H1 (cell line): ENCODE data around the gene IFI27L1. TPM values are rescaled to one million over a fixed set of nuclear protein-coding genes. Genes with fewer than 3 reads are reported as not detected.

ENCODE experiments used
- CTCF ChIA-PET: fragments of 300-600 bp; sonication (Branson Sonifier 250); formaldehyde crosslinking; loops from one replicate; lab custom pipeline; 2021; ENCODE audit not compliant: partially characterized antibody; lab: Charles Lee
- POLR2A ChIA-PET: fragments of 300-600 bp; sonication (Branson Sonifier 250); formaldehyde crosslinking; loops from one replicate; lab custom pipeline; 2021; ENCODE audit warnings: inconsistent platforms; ENCODE audit not compliant: partially characterized antibody; lab: Charles Lee
- DNase-seq, 2 experiments: peaks; one replicate each; pipeline versions ENCODE4 v3.0.0 to v3.0.0-alpha.2; 2010 to 2022; ENCODE audit warnings: low spot score in 2 of 2, low read depth in 1 of 2, mixed read lengths in 1 of 2
- FAIRE-seq: peaks from 2 replicates; lab custom pipeline; 2011; peaks lifted over from hg19 to GRCh38; lab: Jason Lieb, UNC
- H2AFZ ChIP-seq: 2 replicates; pipeline ENCODE4 v1.8.1; 2012; ENCODE audit warnings: low read length, inconsistent platforms
- H2AK5ac ChIP-seq: 2 replicates; pipeline ENCODE4 v1.6.1; 2013; ENCODE audit warnings: low read depth, low read length
- H2BK120ac ChIP-seq: replicated peaks from 2 replicates; pipeline ENCODE3; 2013; ENCODE audit warnings: low read depth, low read length, inconsistent platforms
- H2BK12ac ChIP-seq: 2 replicates; pipeline ENCODE4 v1.6.1; 2013; ENCODE audit warnings: low read depth, low read length
- H2BK15ac ChIP-seq: 2 replicates; pipeline ENCODE4 v1.6.1; 2013; ENCODE audit warnings: low read length
- H2BK20ac ChIP-seq: 2 replicates; pipeline ENCODE4 v1.6.1; 2013; ENCODE audit warnings: low read length
- H2BK5ac ChIP-seq: 2 replicates; pipeline ENCODE4 v1.6.1; 2013; ENCODE audit warnings: low read depth, low read length
- H3K14ac ChIP-seq: 2 replicates; pipeline ENCODE4 v1.6.1; 2013; ENCODE audit warnings: inconsistent platforms; ENCODE audit not compliant: insufficient read length
- H3K18ac ChIP-seq: 2 replicates; pipeline ENCODE4 v1.6.1; 2013; ENCODE audit warnings: low read length; ENCODE audit errors: extremely low read depth
- H3K23ac ChIP-seq: 2 replicates; pipeline ENCODE4 v1.6.1; 2013; ENCODE audit warnings: inconsistent platforms; ENCODE audit not compliant: insufficient read length
- H3K23me2 ChIP-seq: 2 replicates; pipeline ENCODE4 v1.6.1; 2013; ENCODE audit warnings: low read depth, low read length
- H3K27ac ChIP-seq: 2 replicates; pipeline ENCODE4 v1.6.1; 2011; ENCODE audit warnings: low read depth, low read length, inconsistent platforms
- H3K27me3 ChIP-seq, 4 experiments: replicated peaks in 1 of 4; 1 replicate in 1 of 4; 2 replicates in 3 of 4; pipeline versions ENCODE4 v1.6.1 to v1.8.1; 2011 to 2013; ENCODE audit warnings: low read length in 3 of 4, mild to moderate bottlenecking in 3 of 4, inconsistent platforms in 2 of 4, mixed read lengths in 2 of 4, moderate library complexity in 1 of 4; ENCODE audit not compliant: control insufficient read depth in 3 of 4, insufficient read depth in 3 of 4; ENCODE audit errors: extremely low read depth in 1 of 4
- H3K36me3 ChIP-seq, 4 experiments: 2 replicates each; pipeline versions ENCODE4 v1.6.1 to v1.8.1; 2011 to 2013; ENCODE audit warnings: mild to moderate bottlenecking in 4 of 4, low read length in 3 of 4, moderate library complexity in 2 of 4, control low read depth in 1 of 4, inconsistent platforms in 1 of 4; ENCODE audit not compliant: insufficient read depth in 4 of 4, control insufficient read depth in 2 of 4
- H3K4ac ChIP-seq: replicated peaks from 2 replicates; pipeline ENCODE3; 2013; ENCODE audit warnings: low read length, low read depth, mixed read lengths, inconsistent platforms; ENCODE audit not compliant: insufficient read length
- H3K4me1 ChIP-seq, 4 experiments: replicated peaks in 1 of 4; 1 replicate in 1 of 4; 2 replicates in 3 of 4; pipeline versions ENCODE4 v1.6.1 to v1.8.1; 2011 to 2013; ENCODE audit warnings: low read length in 3 of 4, inconsistent platforms in 2 of 4, mixed read lengths in 1 of 4; ENCODE audit not compliant: insufficient read depth in 4 of 4, control insufficient read depth in 3 of 4
- H3K4me2 ChIP-seq, 2 experiments: 2 replicates each; pipeline versions ENCODE4 v1.6.1 to v1.8.1; 2011 to 2013; ENCODE audit warnings: low read depth in 2 of 2, low read length in 2 of 2, control low read depth in 1 of 2, inconsistent platforms in 1 of 2, mild to moderate bottlenecking in 1 of 2; ENCODE audit not compliant: insufficient read depth in 1 of 2
- H3K4me3 ChIP-seq, 4 experiments: fragments of 200-600, 300-600 bp in 1 of 4; sonication (generic), shearing (Covaris generic), sonication (Bioruptor Twin) in 1 of 4; 2 replicates each; pipeline versions ENCODE4 v1.5.1 to v1.8.1; 2011 to 2016; ENCODE audit warnings: low read length in 4 of 4, low read depth in 3 of 4, control low read depth in 2 of 4, inconsistent platforms in 2 of 4, mild to moderate bottlenecking in 2 of 4, mixed read lengths in 1 of 4, moderate library complexity in 1 of 4; ENCODE audit not compliant: insufficient read depth in 2 of 4; ENCODE audit errors: extremely low read depth in 1 of 4
- H3K56ac ChIP-seq: replicated peaks from 2 replicates; pipeline ENCODE3; 2013; ENCODE audit warnings: low read depth, mild to moderate bottlenecking, mixed read lengths, low read length, inconsistent platforms; ENCODE audit not compliant: insufficient read length
- H3K79me1 ChIP-seq: 2 replicates; pipeline ENCODE4 v1.6.1; 2013; ENCODE audit warnings: low read depth, low read length, control low read depth
- H3K79me2 ChIP-seq, 2 experiments: 2 replicates each; pipeline versions ENCODE4 v1.6.1 to v1.8.1; 2012 to 2013; ENCODE audit warnings: low read length in 2 of 2, mild to moderate bottlenecking in 2 of 2, inconsistent platforms in 1 of 2; ENCODE audit not compliant: insufficient read depth in 2 of 2, control insufficient read depth in 1 of 2
- H3K9ac ChIP-seq, 4 experiments: replicated peaks in 1 of 4; 1 replicate in 1 of 4; 2 replicates in 3 of 4; pipeline versions ENCODE4 v1.6.1 to v1.8.1; 2011 to 2013; ENCODE audit warnings: low read depth in 3 of 4, low read length in 3 of 4, control low read depth in 2 of 4, mild to moderate bottlenecking in 2 of 4, moderate library complexity in 2 of 4, inconsistent platforms in 1 of 4; ENCODE audit errors: extremely low read depth in 1 of 4
- H3K9me3 ChIP-seq, 2 experiments: 2 replicates each; pipeline versions ENCODE4 v1.6.1 to v1.8.1; 2012 to 2013; ENCODE audit warnings: mild to moderate bottlenecking in 2 of 2, moderate library complexity in 2 of 2, control low read depth in 1 of 2, inconsistent platforms in 1 of 2, low read depth in 1 of 2, low read length in 1 of 2, mixed read lengths in 1 of 2; ENCODE audit not compliant: insufficient read depth in 2 of 2
- H4K20me1 ChIP-seq, 2 experiments: replicated peaks in 1 of 2; 2 replicates each; pipeline versions ENCODE3 to v1.8.1; 2011 to 2013; ENCODE audit warnings: inconsistent platforms in 2 of 2, low read length in 2 of 2, mild to moderate bottlenecking in 1 of 2; ENCODE audit not compliant: insufficient read depth in 2 of 2, control insufficient read depth in 1 of 2
- H4K5ac ChIP-seq: 2 replicates; pipeline ENCODE4 v1.6.1; 2013; ENCODE audit warnings: low read length, low read depth, mixed read lengths, inconsistent platforms; ENCODE audit not compliant: insufficient read length
- H4K8ac ChIP-seq: 2 replicates; pipeline ENCODE4 v1.8.0; 2013; ENCODE audit warnings: mild to moderate bottlenecking, moderate library complexity, low read length, inconsistent platforms; ENCODE audit not compliant: insufficient read depth; ENCODE audit errors: extremely low read depth
- H4K91ac ChIP-seq: replicated peaks from 2 replicates; pipeline ENCODE3; 2013; ENCODE audit warnings: low read length, mixed read lengths, inconsistent platforms; ENCODE audit not compliant: insufficient read length
- CHD2 ChIP-seq: IDR thresholded peaks from 2 replicates; pipeline ENCODE4 v1.6.1; 2012; ENCODE audit warnings: low read length, improper control_type of control experiment
- NANOG ChIP-seq: IDR thresholded peaks from 2 replicates; pipeline ENCODE4 v1.6.1; 2011; ENCODE audit warnings: low read length, low read depth, mild to moderate bottlenecking, inconsistent platforms; ENCODE audit not compliant: insufficient read depth, poor library complexity, severe bottlenecking
- RBBP5 ChIP-seq: IDR thresholded peaks from 2 replicates; pipeline ENCODE4 v1.7.1; 2012; ENCODE audit warnings: low read depth, mild to moderate bottlenecking, inconsistent platforms, low read length, moderate library complexity, borderline replicate concordance
- SP1 ChIP-seq: IDR thresholded peaks from 2 replicates; pipeline ENCODE4 v1.6.1; 2011; ENCODE audit warnings: low read depth, low read length
- WGBS, 2 experiments: shearing (Covaris generic) in 1 of 2; methylation state at CpG; one replicate each; pipeline versions ENCODE4 v1.1.6 to v1.1.7; 2013 to 2015; ENCODE audit warnings: low lambda C conversion rate in 2 of 2, mixed read lengths in 2 of 2, inconsistent platforms in 1 of 2, low coverage in 1 of 2, missing lambda C conversion rate in 1 of 2; ENCODE audit not compliant: insufficient replicate concordance in 2 of 2, insufficient coverage in 1 of 2, insufficient read length in 1 of 2; ENCODE audit errors: extremely low coverage in 1 of 2, missing lambda C conversion rate in 1 of 2; 5-methylcytosine and 5-hydroxymethylcytosine counted together
- polyA plus RNA-seq, 7 experiments: library from polyadenylated mRNA; depleted of rRNA in 3 of 7; stranded (reverse) in 5 of 7; unstranded in 2 of 7; fragments of >200 nt in 5 of 7; fragments of 200-250 nt in 2 of 7; gene quantifications; 1 replicate in 5 of 7; 2 replicates in 1 of 7; 4 replicates in 1 of 7; pipeline versions ENCODE4 v1.2.1 to v1.2.3, GENCODE V29; 2011 to 2013; ENCODE audit warnings: missing spikeins in 2 of 7, mixed read lengths in 2 of 7
- total RNA-seq: library from RNA; stranded (reverse); fragmentation: NEBNext Ultra II Directional; extraction: Animal tissue kit (Norgen Biotek cat#: 25700); gene quantifications from 2 replicates; pipeline ENCODE4 v1.2.1, GENCODE V29; 2021
- TF ChIP-seq, protein P1 (sequence below): IDR thresholded peaks from 2 replicates; pipeline ENCODE4 v1.6.1; 2012; ENCODE audit warnings: inconsistent platforms

The IFI27L1 gene
- total and polyA plus RNA-seq, 2 of the 8 experiments (the other 6 are each of a cell fraction or from before 2014, with no cell fraction given), result 21.2 to 30.5 TPM

DNA sequence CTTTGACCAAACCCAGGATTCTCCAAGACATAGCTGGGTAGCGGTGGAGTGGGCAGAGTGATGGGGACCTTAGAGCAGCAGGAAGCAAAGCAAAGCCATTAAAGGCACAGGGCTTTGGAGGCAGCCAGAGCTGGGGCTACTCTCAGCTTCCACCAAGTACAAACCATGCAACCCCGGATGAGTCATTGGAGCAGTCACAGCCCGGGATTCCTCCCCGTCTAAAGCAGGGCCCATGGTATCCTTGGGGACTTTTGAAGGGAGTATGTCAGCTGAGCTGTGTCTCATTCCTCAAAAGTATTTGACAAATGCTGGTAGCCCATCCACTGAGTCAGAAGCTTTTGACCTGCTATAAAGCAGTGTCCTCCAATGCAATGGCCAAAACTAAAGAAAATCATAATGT, 19.7 kb downstream of the IFI27L1 start:
- Histone ChIP-seq H2BK12ac (no peak overlapping the region), H2BK20ac (no peak overlapping the region), H3K36me3 (no peaks in the 10 kb centered on the region; a peak in 1 of 8 replicates), H4K20me1 (no peaks in the 10 kb centered on the region), H3K4me3 (no peak overlapping the region), H2BK5ac (no peak overlapping the region), H2AFZ (no peak overlapping the region), H3K14ac (no peak overlapping the region), H3K79me2 (no peaks in the 10 kb centered on the region), H2AK5ac (no peak overlapping the region), H3K9me3 (no peaks in the 10 kb centered on the region), H3K79me1 (no peaks in the 10 kb centered on the region), H3K27ac (no peak overlapping the region), H4K8ac (no peak overlapping the region), H4K5ac (no peak overlapping the region), H3K27me3 (no peaks in the 10 kb centered on the region), H3K4ac (no peak overlapping the region), H3K23ac (no peak overlapping the region), H2BK120ac (no peak overlapping the region), H3K23me2 (no peaks in the 10 kb centered on the region), H3K56ac (no peak overlapping the region), H4K91ac (no peak overlapping the region), H3K4me2 (no peak overlapping the region), H2BK15ac (no peak overlapping the region), H3K4me1 (no peaks in the 10 kb centered on the region), H3K9ac (no peak overlapping the region), H3K18ac (no peak overlapping the region)
- no peak for FAIRE-seq
- no peak for TF ChIP-seq RBBP5
- TF ChIP-seq NANOG, result no peak
- TF ChIP-seq CHD2, result no peak
- TF ChIP-seq, protein P1, sequence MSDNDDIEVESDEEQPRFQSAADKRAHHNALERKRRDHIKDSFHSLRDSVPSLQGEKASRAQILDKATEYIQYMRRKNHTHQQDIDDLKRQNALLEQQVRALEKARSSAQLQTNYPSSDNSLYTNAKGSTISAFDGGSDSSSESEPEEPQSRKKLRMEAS, result no peak
- no peak for TF ChIP-seq SP1
- POLR2A ChIA-PET, result interaction anchor here (1.2 kb wide), 1 partner anchor 28 kb away, joined by 4 read pairs; no protein-coding TSS in a partner anchor
- CTCF ChIA-PET, result interaction anchor here (1.1 to 1.8 kb wide), 3 partner anchors 10 to 83 kb away, joined by 4 to 6 read pairs (median 5); partner anchors contain the start of gene IFI27
- WGBS, 2 experiments, result 93% methylated on average over 4 of the region's 4 CpGs; no CpG with 5 or more reads in 1 of the 2 experiments
- DNase-seq, result no peak
